Cardiac muscle cell (in vitro differentiated cells and primary cell): ENCODE measurements around the gene LRIT1. TPM values are rescaled to one million over a fixed set of nuclear protein-coding genes. Genes with fewer than 3 reads are reported as not detected.

Experiments used
- DNase-seq, 2 donors: peaks; one replicate each; pipeline versions ENCODE4 v3.0.0 to v3.0.0-alpha.2; 2010 to 2017; ENCODE audit warnings: low read depth in 1 of 2, low spot score in 1 of 2
- H3K27ac ChIP-seq: fragments of 200-600 bp; sonication (generic); 2 replicates; pipeline ENCODE4 v1.5.1; 2016
- H3K27me3 ChIP-seq: fragments of 200-600 bp; sonication (generic); 2 replicates; pipeline ENCODE4 v1.6.0; 2016; ENCODE audit warnings: control low read depth
- H3K36me3 ChIP-seq: fragments of 200-600 bp; sonication (generic); 2 replicates; pipeline ENCODE4 v1.5.1; 2016; ENCODE audit warnings: control low read depth
- H3K4me1 ChIP-seq: fragments of 200-600 bp; sonication (generic); 2 replicates; pipeline ENCODE4 v1.8.1; 2017; ENCODE audit warnings: low read depth, mild to moderate bottlenecking, mixed run types
- H3K4me3 ChIP-seq: fragments of 200-600 bp; sonication (generic); 2 replicates; pipeline ENCODE4 v1.5.1; 2016; ENCODE audit warnings: mild to moderate bottlenecking
- H3K9me3 ChIP-seq: fragments of 200-600 bp; sonication (generic); 2 replicates; pipeline ENCODE4 v1.5.1; 2017; ENCODE audit warnings: low read depth, mild to moderate bottlenecking, control low read depth
- polyA plus RNA-seq: library from polyadenylated mRNA; unstranded; fragments of >200 nt; fragmentation: Nextera tagmentation; extraction: Ambion mirVana; gene quantifications from 2 replicates; pipeline ENCODE4 v1.2.1, GENCODE V29; 2016
- total RNA-seq: library from RNA; depleted of rRNA; stranded (reverse); fragments of >200 nt; gene quantifications from 2 replicates; pipeline ENCODE4 v1.2.3, GENCODE V29; 2016
- TF ChIP-seq, protein P1 (sequence below): IDR thresholded peaks from 2 replicates; pipeline ENCODE4 v1.5.1; 2012; ENCODE audit warnings: low read depth, mild to moderate bottlenecking, low read length

The LRIT1 gene
- total and polyA plus RNA-seq, 2 experiments from 2014 or later, result not detected

DNA sequence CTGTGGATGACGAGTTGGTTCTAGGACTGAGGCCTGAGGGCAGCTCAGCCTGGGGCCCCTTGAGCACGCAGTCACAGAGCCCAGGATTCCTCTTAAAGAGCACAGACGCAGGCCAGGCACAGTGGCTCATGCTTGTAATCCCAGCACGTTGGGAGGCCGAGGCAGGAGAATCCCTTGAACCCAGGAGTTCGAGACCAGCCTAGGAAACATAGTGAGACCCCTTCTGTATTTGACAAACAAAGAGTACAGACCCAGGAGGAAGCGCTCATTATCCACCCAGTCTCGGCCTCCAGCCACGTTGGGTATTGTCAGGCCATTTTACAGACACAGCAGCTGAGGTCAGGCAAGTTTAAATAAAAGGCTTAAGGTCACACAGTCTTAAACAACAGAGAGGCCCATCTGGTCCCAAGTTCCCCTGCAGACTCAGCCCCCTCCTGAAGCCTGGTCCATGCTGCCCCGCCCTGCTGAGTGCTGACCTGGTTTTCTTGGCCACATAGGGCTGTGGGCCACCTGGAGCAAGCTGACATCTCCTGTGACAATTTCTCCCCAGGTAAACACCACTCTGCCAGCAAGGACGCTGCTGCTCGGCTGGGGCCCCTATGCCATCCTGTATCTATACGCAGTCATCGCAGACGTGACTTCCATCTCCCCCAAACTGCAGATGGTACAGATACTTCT, 16.1 kb upstream of the LRIT1 start:
- TF ChIP-seq, protein P1, sequence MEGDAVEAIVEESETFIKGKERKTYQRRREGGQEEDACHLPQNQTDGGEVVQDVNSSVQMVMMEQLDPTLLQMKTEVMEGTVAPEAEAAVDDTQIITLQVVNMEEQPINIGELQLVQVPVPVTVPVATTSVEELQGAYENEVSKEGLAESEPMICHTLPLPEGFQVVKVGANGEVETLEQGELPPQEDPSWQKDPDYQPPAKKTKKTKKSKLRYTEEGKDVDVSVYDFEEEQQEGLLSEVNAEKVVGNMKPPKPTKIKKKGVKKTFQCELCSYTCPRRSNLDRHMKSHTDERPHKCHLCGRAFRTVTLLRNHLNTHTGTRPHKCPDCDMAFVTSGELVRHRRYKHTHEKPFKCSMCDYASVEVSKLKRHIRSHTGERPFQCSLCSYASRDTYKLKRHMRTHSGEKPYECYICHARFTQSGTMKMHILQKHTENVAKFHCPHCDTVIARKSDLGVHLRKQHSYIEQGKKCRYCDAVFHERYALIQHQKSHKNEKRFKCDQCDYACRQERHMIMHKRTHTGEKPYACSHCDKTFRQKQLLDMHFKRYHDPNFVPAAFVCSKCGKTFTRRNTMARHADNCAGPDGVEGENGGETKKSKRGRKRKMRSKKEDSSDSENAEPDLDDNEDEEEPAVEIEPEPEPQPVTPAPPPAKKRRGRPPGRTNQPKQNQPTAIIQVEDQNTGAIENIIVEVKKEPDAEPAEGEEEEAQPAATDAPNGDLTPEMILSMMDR, result no peak
- no peaks in the 10 kb centered on the region for H3K36me3 ChIP-seq
- no peaks in the 10 kb centered on the region for H3K27me3 ChIP-seq
- no peak overlapping the region for H3K4me3 ChIP-seq
- no peak for DNase-seq
- H3K9me3 ChIP-seq, result no peaks in the 10 kb centered on the region
- no peaks in the 10 kb centered on the region for H3K4me1 ChIP-seq
- H3K27ac ChIP-seq, result no peak overlapping the region

DNA sequence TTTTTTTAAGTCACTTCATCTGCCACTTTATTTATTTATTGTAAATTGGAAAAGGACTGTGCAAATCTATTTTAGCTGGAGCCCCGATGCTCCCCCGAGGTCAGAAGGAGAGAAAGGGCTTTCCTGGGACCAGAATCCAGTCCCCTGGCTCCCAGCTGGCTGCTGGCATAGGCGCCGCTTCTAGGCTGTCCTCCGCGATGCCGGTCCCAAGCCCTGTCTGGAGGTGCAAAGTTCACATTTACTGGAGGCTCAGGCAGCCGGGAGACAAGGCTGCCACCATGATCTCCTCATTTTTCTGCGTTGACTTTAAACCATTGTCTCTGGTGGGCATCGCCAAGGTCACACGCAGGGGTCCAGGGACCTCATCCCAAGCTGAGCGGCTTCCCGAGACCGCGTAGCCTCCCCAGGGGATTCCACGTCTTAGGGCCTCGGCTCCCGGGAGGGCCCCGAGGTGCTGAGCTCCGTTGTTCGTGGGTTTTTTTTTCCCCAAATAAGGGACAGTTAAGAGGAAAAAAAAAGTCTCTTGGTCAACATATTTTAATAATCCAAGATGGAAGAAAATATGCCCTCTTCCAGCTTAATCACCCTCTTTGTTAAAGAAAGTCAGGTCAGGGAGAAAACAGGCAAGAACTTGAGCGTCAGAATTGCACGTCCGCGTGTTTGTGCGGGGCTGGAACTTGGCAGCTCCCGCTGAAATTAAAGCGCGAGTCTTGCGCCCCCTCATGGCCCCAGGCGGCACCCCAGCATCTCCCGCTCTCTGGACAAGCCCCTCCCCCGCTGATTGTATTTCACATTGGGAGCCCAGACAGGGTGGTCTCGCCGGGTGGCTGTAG, 15.4 kb upstream of the LRIT1 start:
- TF ChIP-seq, protein P1, result peak; percentile 70
- H3K27ac ChIP-seq, result no peak overlapping the region
- H3K4me1 ChIP-seq, result no peaks in the 10 kb centered on the region
- no peaks in the 10 kb centered on the region for H3K27me3 ChIP-seq
- DNase-seq, result peak; percentile 52 to 68
- H3K9me3 ChIP-seq, result no peaks in the 10 kb centered on the region
- H3K4me3 ChIP-seq, result no peak overlapping the region
- H3K36me3 ChIP-seq, result no peaks in the 10 kb centered on the region

GRCh38 chr10:84254552-84255478, 13.5 kb upstream of the LRIT1 start:
- Histone ChIP-seq H3K27me3 (no peaks in the 10 kb centered on the region), H3K36me3 (no peaks in the 10 kb centered on the region), H3K4me3 (no peak overlapping the region), H3K9me3 (no peaks in the 10 kb centered on the region), H3K27ac (no peak overlapping the region), H3K4me1 (no peaks in the 10 kb centered on the region)
- TF ChIP-seq, protein P1, result no peak
- no peak for DNase-seq

- DNase-seq, result no peak
- Histone ChIP-seq H3K36me3 (no peaks in the 10 kb centered on the region), H3K27ac (no peak overlapping the region), H3K4me3 (no peak overlapping the region), H3K9me3 (no peaks in the 10 kb centered on the region), H3K4me1 (no peaks in the 10 kb centered on the region), H3K27me3 (no peaks in the 10 kb centered on the region)
- TF ChIP-seq, protein P1, result no peak
These were observed 7.4 kb upstream of the LRIT1 start for GRCh38 chr10:84248794-84249193.

DNA sequence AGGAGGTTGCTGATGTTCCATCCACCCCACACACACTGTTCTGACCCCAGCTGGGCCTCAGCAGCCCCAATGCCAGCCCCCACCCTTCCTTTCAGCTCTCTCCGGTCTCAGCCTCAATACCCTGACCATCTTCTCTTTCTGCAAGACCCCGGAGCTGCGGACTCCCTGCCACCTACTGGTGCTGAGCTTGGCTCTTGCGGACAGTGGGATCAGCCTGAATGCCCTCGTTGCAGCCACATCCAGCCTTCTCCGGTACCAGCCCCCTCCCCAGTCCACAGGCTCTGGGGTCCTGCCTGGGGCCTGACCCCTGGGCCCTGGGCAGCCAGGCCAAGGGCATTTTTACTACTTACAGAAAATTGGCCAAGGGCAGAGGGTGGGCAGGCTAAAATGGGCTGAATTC, 6.2 kb upstream of the LRIT1 start:
- TF ChIP-seq, protein P1, result no peak
- DNase-seq, result no peak
- Histone ChIP-seq H3K4me1 (no peaks in the 10 kb centered on the region), H3K4me3 (no peak overlapping the region), H3K9me3 (no peaks in the 10 kb centered on the region), H3K27me3 (no peaks in the 10 kb centered on the region), H3K27ac (no peak overlapping the region), H3K36me3 (no peaks in the 10 kb centered on the region)
